Endothelial cell of umbilical vein (primary cell): ENCODE data around the gene ANAPC7. TPM values are rescaled to one million over a fixed set of nuclear protein-coding genes. Genes with fewer than 3 reads are reported as not detected.
"Not testable (repeated sequence)": the region's sequence is repeated elsewhere in the genome, so short reads cannot be mapped to it uniquely, and the experiment has no call there.

Source experiments
- BruUV-seq: library from RNA; stranded (reverse); fragments of 400-500 nt; replicated peaks from 2 replicates; lab custom pipeline; 2021; lab: Mats Ljungman, UMichigan
- CTCF ChIA-PET: fragments of 300-600, 350-600 bp; sonication (Branson Sonifier 250); formaldehyde crosslinking; loops from one replicate; lab custom pipeline; 2021; ENCODE audit warnings: antibody characterized with exemption, inconsistent platforms; lab: Charles Lee
- POLR2A ChIA-PET: fragments of 300-600, 350-600 bp; sonication (Branson Sonifier 250); formaldehyde crosslinking; loops from one replicate; lab custom pipeline; 2021; ENCODE audit warnings: antibody characterized with exemption, inconsistent platforms; lab: Charles Lee
- DNase-seq: peaks from one replicate; pipeline ENCODE4 v3.0.0-alpha.2; 2011; ENCODE audit warnings: low read depth, low spot score
- FAIRE-seq: peaks from 2 replicates; lab custom pipeline; 2011; peaks lifted over from hg19 to GRCh38; lab: Jason Lieb, UNC
- H2AFZ ChIP-seq: 2 replicates; pipeline ENCODE4 v1.6.0; 2012; ENCODE audit warnings: low read depth, low read length, control low read depth, inconsistent platforms
- H3K27ac ChIP-seq: 2 replicates; pipeline ENCODE4 v1.5.1; 2011; ENCODE audit warnings: low read depth, mild to moderate bottlenecking, control low read depth, low read length, moderate library complexity; ENCODE audit not compliant: insufficient read depth
- H3K27me3 ChIP-seq, 2 experiments: 2 replicates each; pipeline versions ENCODE4 v1.6.0 to v1.6.1; 2011; ENCODE audit warnings: low read length in 2 of 2, mixed read lengths in 1 of 2; ENCODE audit not compliant: control insufficient read depth in 2 of 2, insufficient read depth in 2 of 2
- H3K36me3 ChIP-seq, 2 experiments: 2 replicates in 1 of 2; 3 replicates in 1 of 2; pipeline ENCODE4 v1.5.1; 2011; ENCODE audit warnings: low read length in 2 of 2, mild to moderate bottlenecking in 1 of 2, moderate library complexity in 1 of 2; ENCODE audit not compliant: control insufficient read depth in 2 of 2, insufficient read depth in 2 of 2; ENCODE audit errors: extremely low read depth in 1 of 2
- H3K4me1 ChIP-seq: 3 replicates; pipeline ENCODE4 v1.5.1; 2011; ENCODE audit warnings: mild to moderate bottlenecking, low read length; ENCODE audit not compliant: control insufficient read depth, insufficient read depth; ENCODE audit errors: extremely low read depth
- H3K4me2 ChIP-seq: 2 replicates; pipeline ENCODE4 v1.6.1; 2011; ENCODE audit warnings: low read length, control low read depth, mixed read lengths; ENCODE audit not compliant: insufficient read depth
- H3K4me3 ChIP-seq, 3 experiments: fragments of 200-600 bp in 1 of 3; sonication (generic), shearing (Covaris generic) in 1 of 3; replicated peaks in 1 of 3; 2 replicates each; pipeline ENCODE4 v1.5.1; 2011 to 2016; ENCODE audit warnings: control low read depth in 3 of 3, low read length in 3 of 3, mild to moderate bottlenecking in 2 of 3, inconsistent platforms in 1 of 3, low read depth in 1 of 3, moderate library complexity in 1 of 3; ENCODE audit not compliant: insufficient read depth in 1 of 3
- H3K79me2 ChIP-seq: 2 replicates; pipeline ENCODE4 v1.6.0; 2012; ENCODE audit warnings: low read length, inconsistent platforms; ENCODE audit not compliant: control insufficient read depth, insufficient read depth
- H3K9ac ChIP-seq: replicated peaks from 2 replicates; pipeline ENCODE3; 2011; ENCODE audit warnings: low read length, control low read depth; ENCODE audit not compliant: insufficient read depth; ENCODE audit errors: extremely low read depth
- H3K9me1 ChIP-seq: replicated peaks from 3 replicates; pipeline ENCODE4 v1.6.0; 2011; ENCODE audit warnings: mild to moderate bottlenecking, low read length; ENCODE audit not compliant: control insufficient read depth, insufficient read depth; ENCODE audit errors: extremely low read depth
- H3K9me3 ChIP-seq: replicated peaks from 2 replicates; pipeline ENCODE4 v1.5.1; 2012; ENCODE audit warnings: low read length, inconsistent platforms; ENCODE audit not compliant: control insufficient read depth, insufficient read depth
- H4K20me1 ChIP-seq: replicated peaks from 2 replicates; pipeline ENCODE3; 2011; ENCODE audit warnings: mild to moderate bottlenecking, low read length; ENCODE audit not compliant: control insufficient read depth, insufficient read depth; ENCODE audit errors: extremely low read depth
- POLR2AphosphoS5 ChIP-seq: IDR thresholded peaks from 2 replicates; pipeline ENCODE4 v1.6.1; 2012; ENCODE audit warnings: low read depth, mild to moderate bottlenecking, control low read depth, low read length, moderate library complexity; ENCODE audit not compliant: insufficient read depth
- dilution Hi-C: fragments of 300-500 bp; cut with MboI; formaldehyde crosslinking; loops from one replicate; pipeline ENCODE4 v1.15.0; 2019; ENCODE audit warnings: low sequenced_read_pairs; ENCODE audit not compliant: extremely low pct_ligation_motif_present
- intact Hi-C: fragments of 100-400 bp; cut with micrococcal nuclease; formaldehyde crosslinking; loops from one replicate; pipeline ENCODE4 v1.10.0; 2022
- polyA plus RNA-seq, 4 experiments: library from polyadenylated mRNA; depleted of rRNA in 3 of 4; stranded (reverse) in 3 of 4; unstranded in 1 of 4; fragments of >200 nt; gene quantifications; 2 replicates each; pipeline versions ENCODE4 v1.2.1 to v1.2.3, GENCODE V29; 2011 to 2012; ENCODE audit warnings: missing spikeins in 1 of 4
- total RNA-seq: library from RNA; stranded (reverse); gene quantifications from 2 replicates; pipeline ENCODE4 v1.2.3, GENCODE V29; 2021

The ANAPC7 gene
- total and polyA plus RNA-seq, 2 donors (not counting 3 experiments of a cell fraction or from before 2014, with no cell fraction given): 54.2 to 89.0 TPM

DNA sequence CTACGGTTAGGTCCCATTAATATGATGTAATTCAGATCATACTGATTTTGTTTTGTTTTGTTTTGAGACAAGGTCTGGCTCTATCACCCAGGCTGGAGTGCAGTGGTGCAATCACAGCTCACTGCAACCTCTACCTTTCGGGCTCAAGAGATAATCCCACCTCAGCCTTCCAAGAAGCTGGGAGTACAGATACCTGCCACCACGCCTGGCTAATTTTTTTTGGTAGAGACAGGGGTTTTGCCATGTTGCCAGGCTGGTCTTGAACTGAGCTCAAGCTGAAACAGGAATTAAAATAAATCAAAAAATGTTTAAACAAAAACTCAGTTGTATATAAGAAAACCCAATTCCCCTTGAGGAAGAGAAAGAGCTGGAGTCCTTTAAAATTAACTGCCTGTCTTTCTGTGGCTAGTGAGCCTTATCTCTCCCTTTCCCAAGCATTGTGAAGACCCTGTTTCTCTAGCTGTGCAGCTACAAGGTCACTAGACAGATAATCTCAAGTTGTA, 17.7 kb upstream of the ANAPC7 start:
- ChIA-PET CTCF (interaction anchor here (0.7 to 2.9 kb wide), 4 partner anchors 10 to 22 kb away, joined by 3 to 30 read pairs (median 3); no protein-coding TSS in a partner anchor), POLR2A (no interaction called here)
- Histone ChIP-seq H2AFZ (no peak overlapping the region), H3K4me2 (no peak overlapping the region), H3K9me1 (no peaks in the 10 kb centered on the region), H3K9me3 (no peaks in the 10 kb centered on the region), H3K4me1 (no peaks in the 10 kb centered on the region), H3K27me3 (peaks cover 6 to 11% of the 10 kb centered on the region in 2 experiments), H3K27ac (no peak overlapping the region), H4K20me1 (no peaks in the 10 kb centered on the region), H3K9ac (no peak overlapping the region), H3K79me2 (no peaks in the 10 kb centered on the region), H3K4me3 (no peak overlapping the region), H3K36me3 (no peaks in the 10 kb centered on the region)
- BruUV-seq: no TSS peak
- no peak for TF ChIP-seq POLR2AphosphoS5
- dilution Hi-C loops (no loop called here), intact Hi-C loops (no loop called here)
- DNase-seq: no peak
- FAIRE-seq: no peak

DNA sequence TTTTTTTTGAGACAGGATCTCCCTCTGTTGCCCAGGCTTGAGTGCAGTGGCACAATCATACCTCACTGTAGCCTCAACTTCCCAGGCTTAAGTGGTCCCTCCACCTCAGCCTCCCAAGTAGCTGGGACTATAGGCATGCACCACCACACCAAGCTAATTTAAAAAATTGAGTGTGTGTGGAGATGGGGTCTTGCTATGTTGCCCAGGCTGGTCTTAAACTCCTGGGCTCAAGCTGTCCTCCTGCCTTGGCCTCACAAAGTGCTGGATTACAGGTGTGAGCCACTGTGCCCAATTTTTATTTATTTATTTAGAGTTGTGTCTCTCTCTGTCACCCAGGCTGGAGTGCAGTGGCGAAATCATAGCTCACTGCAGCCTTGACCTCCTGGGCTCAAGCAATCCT, 17.1 kb upstream of the ANAPC7 start:
- H2AFZ ChIP-seq, BruUV-seq, H3K9me1 ChIP-seq, DNase-seq, H3K79me2 ChIP-seq, H3K36me3 ChIP-seq, H3K4me1 ChIP-seq, dilution Hi-C loops, POLR2A ChIA-PET, H3K9me3 ChIP-seq, FAIRE-seq, intact Hi-C loops, H3K27ac ChIP-seq, H3K4me3 ChIP-seq, H3K9ac ChIP-seq, H3K4me2 ChIP-seq, H4K20me1 ChIP-seq: not testable (repeated sequence)
- peaks cover 6 to 11% of the 10 kb centered on the region in 2 experiments for H3K27me3 ChIP-seq
- CTCF ChIA-PET: interaction anchor here (0.7 to 2.9 kb wide), 4 partner anchors 9 to 14 kb away, joined by 3 to 30 read pairs (median 4); no protein-coding TSS in a partner anchor

DNA sequence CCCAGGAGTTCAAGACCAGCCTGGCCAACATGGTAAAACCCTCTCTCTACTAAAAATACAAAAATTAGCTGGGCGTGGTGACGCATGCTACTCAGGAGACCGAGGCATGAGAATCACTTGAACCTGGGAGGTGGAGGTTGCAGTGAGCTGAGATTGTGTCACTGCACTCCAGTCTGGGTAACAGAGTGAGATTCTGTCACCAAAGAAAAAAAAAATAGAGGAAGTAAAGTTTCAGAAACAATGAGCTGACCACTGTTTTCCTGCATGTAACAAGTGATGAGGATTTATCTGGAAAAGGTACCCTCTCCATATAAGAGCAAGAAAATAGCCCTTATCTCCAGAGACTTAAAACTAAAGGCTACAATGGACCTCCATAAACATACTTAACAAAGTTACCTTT, 13.6 kb upstream of the ANAPC7 start:
- H3K9ac ChIP-seq, dilution Hi-C loops, H3K4me3 ChIP-seq, H3K4me1 ChIP-seq, BruUV-seq, POLR2A ChIA-PET, H3K9me1 ChIP-seq, H3K79me2 ChIP-seq, H3K27me3 ChIP-seq, DNase-seq, H4K20me1 ChIP-seq, FAIRE-seq, H3K27ac ChIP-seq, intact Hi-C loops, H3K36me3 ChIP-seq, H3K9me3 ChIP-seq, H3K4me2 ChIP-seq, H2AFZ ChIP-seq: not testable (repeated sequence)
- CTCF ChIA-PET: interaction anchor here (0.9 to 3.1 kb wide), 3 partner anchors 14 to 302 kb away, joined by 3 to 20 read pairs (median 4); no protein-coding TSS in a partner anchor

DNA sequence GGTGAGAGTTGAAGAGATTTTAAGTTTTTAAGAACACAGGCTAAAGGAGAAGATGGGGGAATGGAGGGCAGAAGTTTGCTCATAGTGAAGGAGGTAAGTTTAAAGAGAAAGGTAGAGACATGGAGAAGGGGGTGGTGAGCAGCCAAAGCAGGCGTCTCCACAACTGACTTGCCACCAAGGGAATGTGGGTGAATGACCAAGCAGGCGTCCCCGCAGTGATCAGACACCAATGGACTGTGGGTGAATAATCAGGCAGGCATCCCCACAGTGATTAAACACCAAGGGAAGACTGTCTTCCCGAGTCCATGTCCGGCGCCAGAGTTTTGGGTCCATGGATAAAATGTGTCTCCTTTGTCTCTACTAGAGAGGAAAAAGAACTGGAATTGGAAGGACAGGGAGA, 6.6 kb upstream of the ANAPC7 start:
- H3K4me2 ChIP-seq, H2AFZ ChIP-seq, H3K4me3 ChIP-seq, H3K27ac ChIP-seq, H3K9me1 ChIP-seq, CTCF ChIA-PET, DNase-seq, H3K9ac ChIP-seq, FAIRE-seq, POLR2A ChIA-PET, H4K20me1 ChIP-seq, H3K36me3 ChIP-seq, H3K4me1 ChIP-seq, dilution Hi-C loops, H3K9me3 ChIP-seq, BruUV-seq, H3K79me2 ChIP-seq, intact Hi-C loops, H3K27me3 ChIP-seq: not testable (repeated sequence)
